GM19193 (cell line): ENCODE measurements around the gene OTUD1.
A peak's percentile ranks its signal among the peaks of the same experiment; 100 is the strongest.

ENCODE experiments used
- POLR2A ChIP-seq: IDR thresholded peaks from 4 replicates; pipeline ENCODE4 v1.6.1; 2011; ENCODE audit not compliant: insufficient read depth, insufficient read length; ENCODE audit errors: extremely low read depth

The OTUD1 gene

GRCh38 chr10:23438547-23439451 lies at the start of gene OTUD1:
OTUD1 (plus strand) TSS chr10:23439075; CDS start chr10:23439458, 383 bp downstream.
- peak; percentile 66 for TF ChIP-seq POLR2A

GRCh38 chr10:23390809-23391208 lies 48.1 kb upstream of the OTUD1 start:
- TF ChIP-seq POLR2A: no peak

GRCh38 chr10:23391821-23392220 lies 47.1 kb upstream of the OTUD1 start:
- TF ChIP-seq POLR2A: no peak

- TF ChIP-seq POLR2A: no peak
Observed at GRCh38 chr10:23395017-23395416, 43.9 kb upstream of the OTUD1 start.

GRCh38 chr10:23396695-23397094 lies 42.2 kb upstream of the OTUD1 start:
- no peak for TF ChIP-seq POLR2A

GRCh38 chr10:23399701-23400144 lies 39.2 kb upstream of the OTUD1 start:
- TF ChIP-seq POLR2A: no peak

- TF ChIP-seq POLR2A: no peak
Observed at GRCh38 chr10:23402856-23403255, 36.0 kb upstream of the OTUD1 start.

GRCh38 chr10:23403278-23403677 lies 35.6 kb upstream of the OTUD1 start:
- TF ChIP-seq POLR2A: no peak

GRCh38 chr10:23403719-23404118 lies 35.2 kb upstream of the OTUD1 start:
- TF ChIP-seq POLR2A: no peak

GRCh38 chr10:23404461-23404980 lies 34.4 kb upstream of the OTUD1 start:
- no peak for TF ChIP-seq POLR2A

- TF ChIP-seq POLR2A: no peak
Observed at GRCh38 chr10:23405540-23405939, 33.3 kb upstream of the OTUD1 start.

- TF ChIP-seq POLR2A: no peak
Observed at GRCh38 chr10:23406409-23406808, 32.5 kb upstream of the OTUD1 start.

- no peak for TF ChIP-seq POLR2A
Observed at GRCh38 chr10:23408330-23408976, 30.4 kb upstream of the OTUD1 start.

- TF ChIP-seq POLR2A: no peak
Observed at GRCh38 chr10:23412223-23412622, 26.7 kb upstream of the OTUD1 start.

- TF ChIP-seq POLR2A: no peak
Observed at GRCh38 chr10:23413629-23414089, 25.2 kb upstream of the OTUD1 start.
